ENCODE measurements around the gene ZNF318. TPM values are rescaled to one million over a fixed set of nuclear protein-coding genes. Genes with fewer than 3 reads are reported as not detected.
"Not testable (repeated sequence)": the region's sequence is repeated elsewhere in the genome, so short reads cannot be mapped to it uniquely, and the experiment has no call there.

The ZNF318 gene
- polyA plus RNA-seq, 1 of the 3 experiments (the other 2 are of a cell fraction), result 6.3 TPM

DNA sequence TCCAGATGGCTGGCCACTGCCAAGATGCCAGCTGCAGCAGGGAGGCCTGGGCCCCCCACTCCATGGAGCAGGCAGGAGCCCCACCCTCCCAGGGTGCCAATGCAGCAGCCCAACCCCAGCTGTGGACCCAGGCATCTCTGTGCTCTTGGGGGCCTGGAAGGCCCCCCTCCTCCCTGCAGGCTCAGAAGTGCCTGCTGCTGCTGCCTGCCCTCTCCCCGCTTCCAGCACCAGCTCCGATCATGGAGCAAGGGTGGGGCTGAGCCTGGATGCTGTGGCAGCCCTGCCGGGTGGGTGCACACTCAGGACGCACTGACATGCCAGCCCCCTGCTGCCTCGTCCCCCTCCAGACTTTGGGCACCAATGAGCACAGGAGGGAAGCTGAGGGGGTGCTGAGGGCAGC is 43.1 kb upstream of the ZNF318 start:
- Histone ChIP-seq H3F3A (replicated peaks; ENCODE audit: insufficient read depth) (no peaks in the 10 kb centered on the region), H3K9me3 (no peaks in the 10 kb centered on the region), H3K27ac (ENCODE audit: low read depth in 2 of 2, low read length in 1 of 2) (no peak overlapping the region), H3K9me2 (no peaks in the 10 kb centered on the region), H3K4me1 (ENCODE audit: control insufficient read depth in 1 of 2, insufficient read depth in 2 of 2, low read depth in 1 of 2, low read length in 1 of 2) (no peaks in the 10 kb centered on the region), H3K79me2 (ENCODE audit: insufficient read depth) (no peaks in the 10 kb centered on the region), H4K20me1 (ENCODE audit: insufficient read depth) (no peaks in the 10 kb centered on the region), H3K27me3 (ENCODE audit: insufficient read depth) (no peaks in the 10 kb centered on the region), H2AFZ (ENCODE audit: low read depth) (no peak overlapping the region), H3K9ac (no peak overlapping the region), H3K4me3 (ENCODE audit: low read depth in 2 of 2, low read length in 1 of 2) (no peak overlapping the region), H3K4me2 (no peak overlapping the region), H3K36me3 (replicated peaks in 1 of 2; ENCODE audit: control insufficient read depth in 1 of 2, insufficient read depth in 2 of 2, low read length in 1 of 2) (no peaks in the 10 kb centered on the region)
- DNase-seq, result no peak
- no CpG with 5 or more reads among the region's 5 CpGs for WGBS (ENCODE audit: low lambda C conversion rate)
- ChIA-PET CTCF (interaction anchor here (0.7 to 1.8 kb wide), 4 partner anchors 22 to 95 kb away, joined by 3 to 7 read pairs (median 3); no protein-coding TSS in a partner anchor), POLR2A (no interaction called here)
- TF ChIP-seq ELF1 (IDR thresholded peaks at IDR 0.05), result no peak
- TF ChIP-seq, protein P1, sequence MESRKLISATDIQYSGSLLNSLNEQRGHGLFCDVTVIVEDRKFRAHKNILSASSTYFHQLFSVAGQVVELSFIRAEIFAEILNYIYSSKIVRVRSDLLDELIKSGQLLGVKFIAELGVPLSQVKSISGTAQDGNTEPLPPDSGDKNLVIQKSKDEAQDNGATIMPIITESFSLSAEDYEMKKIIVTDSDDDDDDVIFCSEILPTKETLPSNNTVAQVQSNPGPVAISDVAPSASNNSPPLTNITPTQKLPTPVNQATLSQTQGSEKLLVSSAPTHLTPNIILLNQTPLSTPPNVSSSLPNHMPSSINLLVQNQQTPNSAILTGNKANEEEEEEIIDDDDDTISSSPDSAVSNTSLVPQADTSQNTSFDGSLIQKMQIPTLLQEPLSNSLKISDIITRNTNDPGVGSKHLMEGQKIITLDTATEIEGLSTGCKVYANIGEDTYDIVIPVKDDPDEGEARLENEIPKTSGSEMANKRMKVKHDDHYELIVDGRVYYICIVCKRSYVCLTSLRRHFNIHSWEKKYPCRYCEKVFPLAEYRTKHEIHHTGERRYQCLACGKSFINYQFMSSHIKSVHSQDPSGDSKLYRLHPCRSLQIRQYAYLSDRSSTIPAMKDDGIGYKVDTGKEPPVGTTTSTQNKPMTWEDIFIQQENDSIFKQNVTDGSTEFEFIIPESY (IDR thresholded peaks at IDR 0.05; ENCODE audit: borderline replicate concordance, low read depth), result no peak
- no peak for TF ChIP-seq SIN3A (IDR thresholded peaks at IDR 0.05; ENCODE audit: borderline replicate concordance, low read depth, low read length)
- no peak for TF ChIP-seq RFX5 (IDR thresholded peaks at IDR 0.05; ENCODE audit: low read length)
- TF ChIP-seq POLR2AphosphoS5 (IDR thresholded peaks at IDR 0.05; ENCODE audit: low read depth, low read length), result no peak
- TF ChIP-seq MXI1 (IDR thresholded peaks at IDR 0.05; ENCODE audit: low read depth, low read length), result no peak
- no peak for TF ChIP-seq SMC3 (IDR thresholded peaks at IDR 0.05; ENCODE audit: low read depth, low read length)
- no peak for TF ChIP-seq TEAD4 (IDR thresholded peaks at IDR 0.05; ENCODE audit: borderline replicate concordance, insufficient read depth)
- TF ChIP-seq, protein P2, sequence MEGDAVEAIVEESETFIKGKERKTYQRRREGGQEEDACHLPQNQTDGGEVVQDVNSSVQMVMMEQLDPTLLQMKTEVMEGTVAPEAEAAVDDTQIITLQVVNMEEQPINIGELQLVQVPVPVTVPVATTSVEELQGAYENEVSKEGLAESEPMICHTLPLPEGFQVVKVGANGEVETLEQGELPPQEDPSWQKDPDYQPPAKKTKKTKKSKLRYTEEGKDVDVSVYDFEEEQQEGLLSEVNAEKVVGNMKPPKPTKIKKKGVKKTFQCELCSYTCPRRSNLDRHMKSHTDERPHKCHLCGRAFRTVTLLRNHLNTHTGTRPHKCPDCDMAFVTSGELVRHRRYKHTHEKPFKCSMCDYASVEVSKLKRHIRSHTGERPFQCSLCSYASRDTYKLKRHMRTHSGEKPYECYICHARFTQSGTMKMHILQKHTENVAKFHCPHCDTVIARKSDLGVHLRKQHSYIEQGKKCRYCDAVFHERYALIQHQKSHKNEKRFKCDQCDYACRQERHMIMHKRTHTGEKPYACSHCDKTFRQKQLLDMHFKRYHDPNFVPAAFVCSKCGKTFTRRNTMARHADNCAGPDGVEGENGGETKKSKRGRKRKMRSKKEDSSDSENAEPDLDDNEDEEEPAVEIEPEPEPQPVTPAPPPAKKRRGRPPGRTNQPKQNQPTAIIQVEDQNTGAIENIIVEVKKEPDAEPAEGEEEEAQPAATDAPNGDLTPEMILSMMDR (IDR thresholded peaks at IDR 0.05), result no peak
- no peak for TF ChIP-seq TAF1 (IDR thresholded peaks at IDR 0.05; ENCODE audit: borderline replicate concordance, low read depth, low read length)
- TF ChIP-seq, protein P3, sequence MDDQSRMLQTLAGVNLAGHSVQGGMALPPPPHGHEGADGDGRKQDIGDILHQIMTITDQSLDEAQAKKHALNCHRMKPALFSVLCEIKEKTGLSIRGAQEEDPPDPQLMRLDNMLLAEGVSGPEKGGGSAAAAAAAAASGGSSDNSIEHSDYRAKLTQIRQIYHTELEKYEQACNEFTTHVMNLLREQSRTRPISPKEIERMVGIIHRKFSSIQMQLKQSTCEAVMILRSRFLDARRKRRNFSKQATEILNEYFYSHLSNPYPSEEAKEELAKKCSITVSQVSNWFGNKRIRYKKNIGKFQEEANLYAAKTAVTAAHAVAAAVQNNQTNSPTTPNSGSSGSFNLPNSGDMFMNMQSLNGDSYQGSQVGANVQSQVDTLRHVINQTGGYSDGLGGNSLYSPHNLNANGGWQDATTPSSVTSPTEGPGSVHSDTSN (IDR thresholded peaks at IDR 0.05), result no peak
- no peak for TF ChIP-seq NRF1 (IDR thresholded peaks at IDR 0.05; ENCODE audit: low read depth, low read length)
- TF ChIP-seq, protein P4, sequence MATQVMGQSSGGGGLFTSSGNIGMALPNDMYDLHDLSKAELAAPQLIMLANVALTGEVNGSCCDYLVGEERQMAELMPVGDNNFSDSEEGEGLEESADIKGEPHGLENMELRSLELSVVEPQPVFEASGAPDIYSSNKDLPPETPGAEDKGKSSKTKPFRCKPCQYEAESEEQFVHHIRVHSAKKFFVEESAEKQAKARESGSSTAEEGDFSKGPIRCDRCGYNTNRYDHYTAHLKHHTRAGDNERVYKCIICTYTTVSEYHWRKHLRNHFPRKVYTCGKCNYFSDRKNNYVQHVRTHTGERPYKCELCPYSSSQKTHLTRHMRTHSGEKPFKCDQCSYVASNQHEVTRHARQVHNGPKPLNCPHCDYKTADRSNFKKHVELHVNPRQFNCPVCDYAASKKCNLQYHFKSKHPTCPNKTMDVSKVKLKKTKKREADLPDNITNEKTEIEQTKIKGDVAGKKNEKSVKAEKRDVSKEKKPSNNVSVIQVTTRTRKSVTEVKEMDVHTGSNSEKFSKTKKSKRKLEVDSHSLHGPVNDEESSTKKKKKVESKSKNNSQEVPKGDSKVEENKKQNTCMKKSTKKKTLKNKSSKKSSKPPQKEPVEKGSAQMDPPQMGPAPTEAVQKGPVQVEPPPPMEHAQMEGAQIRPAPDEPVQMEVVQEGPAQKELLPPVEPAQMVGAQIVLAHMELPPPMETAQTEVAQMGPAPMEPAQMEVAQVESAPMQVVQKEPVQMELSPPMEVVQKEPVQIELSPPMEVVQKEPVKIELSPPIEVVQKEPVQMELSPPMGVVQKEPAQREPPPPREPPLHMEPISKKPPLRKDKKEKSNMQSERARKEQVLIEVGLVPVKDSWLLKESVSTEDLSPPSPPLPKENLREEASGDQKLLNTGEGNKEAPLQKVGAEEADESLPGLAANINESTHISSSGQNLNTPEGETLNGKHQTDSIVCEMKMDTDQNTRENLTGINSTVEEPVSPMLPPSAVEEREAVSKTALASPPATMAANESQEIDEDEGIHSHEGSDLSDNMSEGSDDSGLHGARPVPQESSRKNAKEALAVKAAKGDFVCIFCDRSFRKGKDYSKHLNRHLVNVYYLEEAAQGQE (IDR thresholded peaks at IDR 0.05; ENCODE audit: low read depth, low read length), result no peak
- TF ChIP-seq GATA2 (CRISPR knock-in tag; IDR thresholded peaks at IDR 0.05), result no peak
- no peak for TF ChIP-seq NFIC (IDR thresholded peaks at IDR 0.05; ENCODE audit: borderline replicate concordance)
- TF ChIP-seq, protein P5, sequence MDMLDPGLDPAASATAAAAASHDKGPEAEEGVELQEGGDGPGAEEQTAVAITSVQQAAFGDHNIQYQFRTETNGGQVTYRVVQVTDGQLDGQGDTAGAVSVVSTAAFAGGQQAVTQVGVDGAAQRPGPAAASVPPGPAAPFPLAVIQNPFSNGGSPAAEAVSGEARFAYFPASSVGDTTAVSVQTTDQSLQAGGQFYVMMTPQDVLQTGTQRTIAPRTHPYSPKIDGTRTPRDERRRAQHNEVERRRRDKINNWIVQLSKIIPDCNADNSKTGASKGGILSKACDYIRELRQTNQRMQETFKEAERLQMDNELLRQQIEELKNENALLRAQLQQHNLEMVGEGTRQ (IDR thresholded peaks at IDR 0.05; ENCODE audit: borderline replicate concordance, low read depth, low read length), result no peak

DNA sequence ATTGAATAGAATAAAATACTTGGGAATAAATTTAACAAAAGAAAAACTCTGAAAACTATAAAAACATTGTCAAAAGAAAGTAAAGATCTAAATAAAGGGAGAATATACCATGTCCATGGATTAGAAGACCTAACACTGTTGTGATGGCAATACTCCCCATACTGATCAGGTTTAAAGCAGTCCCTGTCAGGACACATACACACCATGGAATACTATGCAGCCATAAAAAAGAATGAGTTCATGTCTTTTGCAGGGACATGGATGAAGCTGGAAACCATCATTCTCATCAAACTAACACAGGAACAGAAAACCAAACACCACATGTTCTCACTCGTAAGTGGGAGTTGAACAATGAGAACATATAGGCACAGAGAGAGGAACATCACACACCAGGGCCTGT is 41.3 kb upstream of the ZNF318 start:
- POLR2A ChIA-PET; H3K27ac ChIP-seq (ENCODE audit: low read depth in 2 of 2, low read length in 1 of 2); DNase-seq; H3K9ac ChIP-seq; H4K20me1 ChIP-seq (ENCODE audit: insufficient read depth); H3F3A ChIP-seq (replicated peaks; ENCODE audit: insufficient read depth); CTCF ChIA-PET; H3K36me3 ChIP-seq (replicated peaks in 1 of 2; ENCODE audit: control insufficient read depth in 1 of 2, insufficient read depth in 2 of 2, low read length in 1 of 2); H3K4me2 ChIP-seq; H3K9me3 ChIP-seq; H2AFZ ChIP-seq (ENCODE audit: low read depth); H3K27me3 ChIP-seq (ENCODE audit: insufficient read depth); H3K4me3 ChIP-seq (ENCODE audit: low read depth in 2 of 2, low read length in 1 of 2); H3K79me2 ChIP-seq (ENCODE audit: insufficient read depth); H3K9me2 ChIP-seq; H3K4me1 ChIP-seq (ENCODE audit: control insufficient read depth in 1 of 2, insufficient read depth in 2 of 2, low read depth in 1 of 2, low read length in 1 of 2): not testable (repeated sequence)
- 24% methylated on average over 1 of the region's 1 CpG for WGBS (ENCODE audit: low lambda C conversion rate)

Measured in SK-N-SH (cell line).